Nucleus accumbens (tissue), 56 donors: Measurements from ENCODE around the gene DIP2C.
"Not testable (repeated sequence)": the region's sequence is repeated elsewhere in the genome, so short reads cannot be mapped to it uniquely, and the experiment has no call there.

Experiments used
- DNase-seq, 56 donors: peaks; one replicate each; lab custom pipeline; 2025; lab: John Stamatoyannopoulos, UW

Gene DIP2C

DNA sequence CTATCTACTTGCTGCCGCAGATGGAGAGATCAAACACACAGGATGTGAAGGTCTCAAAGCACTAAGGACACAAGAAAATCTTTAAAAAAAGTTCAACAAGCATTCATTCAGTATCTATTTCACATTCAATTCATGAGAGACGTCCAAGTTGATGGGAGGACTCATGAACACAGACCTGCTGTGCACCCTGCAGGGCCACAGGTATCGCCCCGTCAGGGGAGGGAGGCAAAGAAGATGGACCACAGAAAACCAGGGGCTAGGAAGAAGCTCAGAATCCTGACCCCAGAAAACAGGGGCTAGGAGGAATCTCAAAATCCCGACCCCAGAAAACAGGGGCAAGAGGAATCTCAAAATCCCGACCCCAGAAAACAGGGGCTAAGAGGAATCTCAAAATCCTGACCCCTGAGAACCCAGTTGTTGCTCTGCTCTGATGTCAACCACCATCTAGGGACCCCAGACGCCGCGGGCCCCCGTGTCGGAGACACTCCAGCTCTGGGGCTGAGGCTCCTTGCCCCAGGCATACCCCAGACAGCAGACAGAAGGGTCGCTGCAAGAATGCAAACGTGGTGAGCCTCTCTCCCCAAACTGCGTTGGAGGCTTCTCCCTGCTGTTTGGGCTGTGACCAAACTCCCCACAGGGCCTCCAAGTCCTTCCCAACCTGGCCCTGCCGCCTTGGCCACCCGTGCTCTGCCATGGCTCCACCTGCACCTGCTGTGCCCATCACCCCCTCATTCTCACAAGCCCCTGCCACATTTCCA, 197.6 kb downstream of the DIP2C start:
- DNase-seq: no peak

DNA sequence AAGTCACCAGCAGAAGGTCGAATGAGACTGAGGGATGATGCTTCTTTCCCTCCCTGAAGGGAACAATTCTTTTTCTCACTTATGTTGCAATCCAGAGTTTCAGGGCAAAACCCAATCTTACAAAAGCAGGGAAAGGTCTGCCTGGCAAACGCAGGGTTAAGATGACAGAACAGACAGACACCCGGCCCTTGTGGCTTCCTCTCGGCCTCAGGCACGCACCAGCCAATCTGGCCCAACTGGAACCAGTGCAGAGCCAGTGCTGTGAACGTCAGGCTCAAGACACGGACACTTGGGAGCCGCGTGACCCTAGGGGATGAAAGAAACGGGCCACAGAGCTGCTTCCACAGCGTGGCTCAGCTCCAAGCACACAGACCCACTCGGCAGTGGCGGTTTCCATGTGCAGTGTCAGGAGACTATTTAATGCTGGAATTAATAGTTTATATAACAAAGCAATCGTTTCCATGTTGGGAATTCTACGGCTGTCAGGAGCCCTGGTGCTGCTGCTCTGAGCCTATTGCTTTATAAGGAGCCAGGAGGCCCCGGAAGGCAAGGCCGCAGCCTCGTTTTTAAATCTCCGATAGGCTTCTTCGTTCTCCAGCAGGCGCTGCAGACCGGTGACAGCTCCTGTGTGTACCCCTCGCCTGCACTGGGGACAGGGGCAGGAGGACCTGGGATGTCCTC, 198.4 kb downstream of the DIP2C start:
- peak in 43 of 56 donors; percentile 27 to 82 (median 54) for DNase-seq

DNA sequence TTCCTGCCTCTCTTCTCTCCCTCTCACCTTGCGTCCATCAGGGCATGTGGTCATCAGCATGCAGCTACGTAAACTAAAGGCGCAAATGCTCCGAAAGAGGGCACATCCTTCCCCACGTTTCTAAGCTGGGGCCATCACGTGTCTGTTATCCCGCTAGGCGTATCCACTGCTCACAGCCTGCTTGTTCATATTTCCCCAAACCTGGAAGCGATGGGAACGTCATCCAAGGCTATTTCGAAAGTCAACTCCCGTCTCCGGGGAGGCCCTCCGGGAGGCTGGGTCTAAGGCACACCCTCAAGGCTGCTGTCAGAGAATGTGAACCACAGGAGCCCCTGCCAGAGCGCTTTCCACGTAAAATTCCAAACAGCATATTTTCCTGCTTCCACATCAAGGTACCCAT, 199.2 kb downstream of the DIP2C start:
- no peak for DNase-seq

DNA sequence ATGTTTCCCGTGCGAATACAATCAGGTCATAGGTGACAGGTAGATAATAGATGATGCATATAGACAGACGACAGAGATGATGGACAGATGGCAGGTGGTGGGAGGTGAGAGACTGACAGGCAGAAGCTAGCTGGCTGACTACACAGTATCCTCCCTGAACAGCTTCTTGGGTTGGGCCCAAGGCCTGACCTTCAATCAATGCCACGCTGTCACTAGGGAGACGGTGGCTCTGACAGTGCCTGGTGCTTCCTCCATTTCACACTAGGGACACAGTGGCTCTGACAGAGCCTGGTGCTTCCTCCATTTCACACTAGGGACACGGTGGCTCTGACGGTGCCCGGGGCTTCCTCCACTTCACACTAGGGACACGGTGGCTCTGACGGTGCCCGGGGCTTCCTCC, 200.1 kb downstream of the DIP2C start:
- peak in 1 of 56 donors; percentile 26 for DNase-seq

DNA sequence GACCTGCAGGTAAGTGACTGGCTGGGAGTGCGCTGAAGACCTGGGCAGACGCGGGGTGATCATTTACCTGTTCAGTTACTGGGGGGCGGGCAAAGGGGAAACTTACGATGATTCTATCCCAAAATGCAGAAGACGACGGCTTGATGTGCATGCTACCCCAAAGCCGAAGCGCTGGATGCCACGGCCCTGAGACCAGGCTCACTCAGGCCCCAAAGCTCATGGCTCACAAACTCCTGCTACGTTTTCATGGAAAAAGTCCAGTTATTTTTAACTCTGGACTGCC, 200.6 kb downstream of the DIP2C start:
- no peak for DNase-seq

DNA sequence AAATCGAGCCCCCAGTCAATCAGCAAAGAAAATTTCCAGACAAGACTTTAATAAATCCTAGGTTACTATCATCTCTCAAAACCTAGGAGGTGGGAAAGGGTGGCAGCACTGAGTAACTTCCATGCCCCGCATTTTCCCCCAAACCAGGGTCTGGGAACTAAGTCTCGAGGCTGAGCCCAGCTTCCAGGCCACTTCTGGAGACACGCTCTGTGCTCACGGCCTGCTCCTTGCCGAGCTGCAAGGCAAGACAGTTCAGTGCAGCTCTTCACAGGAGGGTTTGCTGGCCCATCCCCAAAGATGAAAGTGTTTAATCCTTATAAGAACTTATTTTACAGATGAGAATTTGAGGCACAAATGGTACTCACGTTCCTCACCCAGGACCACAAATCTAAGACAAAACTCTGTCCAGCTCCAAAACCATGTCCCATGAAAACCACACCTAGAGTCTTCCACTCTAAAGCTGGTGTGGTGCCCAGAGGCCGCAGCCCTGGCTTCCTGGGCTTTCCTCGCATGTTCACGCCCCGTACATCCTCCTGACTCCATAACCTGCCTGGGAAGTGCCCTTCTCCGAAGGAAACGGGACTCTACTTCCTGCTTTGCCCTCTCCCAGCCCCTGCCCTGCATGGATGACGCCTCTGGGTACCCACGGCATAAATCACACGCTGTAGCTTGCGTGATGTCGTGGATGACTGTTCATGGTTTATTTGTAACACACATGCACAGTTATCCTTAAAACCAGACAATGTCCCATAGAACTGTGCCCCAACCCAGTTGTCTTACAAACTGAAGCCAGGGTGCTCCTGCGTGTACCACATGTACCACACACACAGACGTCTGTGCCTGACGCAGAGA, 201.2 kb downstream of the DIP2C start:
- no peak for DNase-seq

DNA sequence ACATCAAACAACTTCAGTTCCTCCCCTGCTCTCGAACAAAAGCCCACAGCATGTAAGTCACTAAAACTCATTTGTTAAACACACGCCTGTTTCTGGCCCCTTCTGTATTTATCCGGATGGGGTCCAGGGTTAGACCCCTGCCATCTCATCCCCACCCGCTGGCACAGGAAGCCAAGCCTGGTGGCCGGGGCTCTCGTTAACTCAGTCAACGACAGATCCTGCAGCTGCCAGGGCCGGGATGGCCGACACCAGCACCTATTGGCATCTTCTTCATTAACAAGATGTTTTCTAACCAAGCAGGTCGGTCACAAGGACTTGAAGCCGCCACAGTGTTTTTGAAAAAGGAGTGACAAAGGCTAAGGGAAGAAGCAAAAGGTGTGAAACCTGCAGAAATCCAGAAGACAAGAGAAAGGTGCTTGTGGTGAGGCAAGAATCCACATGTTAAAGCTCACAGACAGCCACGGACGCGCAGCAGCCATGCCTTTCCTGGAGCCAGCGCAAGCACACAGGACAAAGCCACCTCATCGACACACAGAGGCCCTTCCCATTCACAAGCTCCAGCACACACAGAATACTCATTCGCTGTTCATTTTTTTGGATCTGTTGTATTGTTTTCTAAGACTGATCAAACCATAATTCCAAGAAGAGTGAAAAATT, 202.7 kb downstream of the DIP2C start:
- DNase-seq: no peak

DNA sequence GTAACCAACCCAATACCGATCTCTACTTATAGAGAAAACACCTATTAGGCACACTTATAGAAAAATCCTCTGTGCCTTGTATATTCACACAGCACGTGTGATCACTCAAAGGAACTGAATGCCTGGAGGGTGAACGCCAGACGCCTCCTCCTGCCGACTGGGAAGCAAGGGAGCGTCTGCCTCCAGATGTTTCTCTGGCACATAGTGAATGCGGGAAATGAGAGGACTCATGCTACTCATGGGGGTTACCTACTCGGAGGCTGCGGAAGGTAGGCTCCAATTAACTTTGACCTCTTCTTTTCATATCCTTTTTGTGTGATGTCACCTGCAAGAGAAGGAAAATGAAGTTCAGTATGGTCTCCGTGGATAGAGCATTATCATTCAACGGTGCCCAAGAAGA, 203.3 kb downstream of the DIP2C start:
- peak in 5 of 56 donors; percentile 25 to 49 (median 30) for DNase-seq

DNA sequence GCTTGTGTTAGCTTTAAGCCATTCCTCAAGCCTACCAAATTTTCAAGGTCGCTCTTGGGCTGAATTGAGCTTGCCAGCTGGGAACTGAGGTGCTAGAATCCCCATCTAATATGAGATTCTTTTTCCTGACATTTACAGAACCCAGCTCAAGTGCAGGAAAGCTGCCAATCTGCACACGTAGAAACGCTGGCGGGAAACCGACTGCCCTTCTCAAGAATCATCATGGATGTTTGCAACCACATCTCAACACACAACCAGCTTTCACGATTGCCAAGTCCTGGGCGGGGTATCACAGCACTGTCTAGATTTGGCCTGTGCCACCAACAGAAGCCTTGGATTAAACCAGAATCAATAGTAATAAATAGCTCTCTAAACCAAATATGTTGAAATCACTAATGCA, 203.7 kb downstream of the DIP2C start:
- no peak for DNase-seq

DNA sequence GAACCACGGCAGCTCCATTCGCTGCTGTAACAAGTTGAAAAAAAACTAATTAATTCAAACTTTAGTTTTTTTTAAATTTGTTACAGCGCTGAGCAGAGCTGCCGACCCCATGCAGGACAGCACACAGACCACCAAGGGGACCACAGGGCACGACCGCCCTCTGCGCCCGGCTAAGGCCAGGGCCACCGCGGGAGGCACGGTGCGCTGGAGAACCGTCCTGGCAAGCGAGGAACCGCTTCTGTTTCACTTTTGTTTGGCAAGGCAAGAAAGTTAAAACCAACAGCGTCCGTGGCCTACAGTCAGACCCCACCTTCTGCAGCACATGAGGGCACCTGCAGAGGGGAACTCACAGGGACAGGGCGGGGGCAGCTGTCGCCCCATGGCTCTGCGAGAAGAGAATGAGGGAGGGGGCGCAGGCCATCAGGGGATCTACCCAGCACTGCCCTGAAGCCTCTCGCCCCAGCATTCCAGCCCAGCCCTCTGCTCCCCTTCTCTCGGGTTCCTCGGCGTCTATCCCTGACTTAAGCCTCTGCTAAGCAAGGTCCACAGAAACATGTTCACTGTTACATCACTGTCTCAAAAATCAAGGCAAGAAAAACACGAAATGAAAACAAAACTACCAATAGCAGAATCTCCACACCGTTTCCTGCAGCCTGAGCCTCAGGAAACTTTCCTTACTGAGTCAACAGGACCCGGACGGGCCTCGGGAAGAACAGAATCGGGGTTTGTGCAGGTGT, 204.4 kb downstream of the DIP2C start:
- no peak for DNase-seq

DNA sequence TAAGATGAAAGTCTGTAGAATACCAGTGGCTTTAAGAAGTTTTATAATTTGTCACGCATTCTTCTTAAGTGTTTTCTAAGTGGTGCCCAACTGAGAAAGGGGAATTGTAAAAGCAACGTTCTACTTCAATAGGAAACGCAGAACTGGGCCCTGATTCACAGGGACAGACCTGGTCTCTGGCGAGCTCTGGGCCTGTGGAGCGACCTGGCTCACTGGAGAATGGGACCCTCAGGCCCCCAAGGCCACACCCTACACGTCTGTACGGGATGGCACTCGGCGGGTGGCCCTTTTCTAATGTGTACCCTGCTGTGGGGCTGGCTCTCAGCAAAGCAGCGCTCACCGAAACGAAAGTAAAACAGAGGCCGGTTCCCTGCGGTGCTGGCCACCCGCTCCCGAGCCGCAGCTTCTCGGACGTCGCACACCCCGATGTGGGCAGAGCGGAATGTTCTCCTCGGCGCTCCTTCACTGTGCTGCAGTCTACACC, 205.0 kb downstream of the DIP2C start:
- peak in 4 of 56 donors; percentile 26 to 57 (median 41) for DNase-seq

DNA sequence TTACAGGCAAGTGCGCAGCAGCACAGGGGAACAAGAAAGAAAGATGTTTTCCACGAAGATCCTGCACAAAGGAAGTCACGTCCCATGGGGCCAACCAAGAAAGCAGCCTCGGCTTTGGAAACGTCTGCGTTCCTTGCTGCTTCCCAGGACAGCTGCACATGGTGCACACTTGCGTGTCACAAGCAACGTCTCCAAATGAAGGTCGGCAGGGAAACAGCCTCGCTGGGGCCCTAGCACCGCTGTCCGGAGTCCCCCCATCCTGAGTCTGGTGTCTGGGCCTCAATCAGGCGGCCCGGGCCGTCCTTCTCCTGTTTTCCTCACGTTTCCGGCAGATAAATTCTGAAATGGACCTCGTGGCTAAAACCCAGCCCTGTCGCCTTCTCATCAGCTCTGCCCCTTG, 206.2 kb downstream of the DIP2C start:
- no peak for DNase-seq

DNA sequence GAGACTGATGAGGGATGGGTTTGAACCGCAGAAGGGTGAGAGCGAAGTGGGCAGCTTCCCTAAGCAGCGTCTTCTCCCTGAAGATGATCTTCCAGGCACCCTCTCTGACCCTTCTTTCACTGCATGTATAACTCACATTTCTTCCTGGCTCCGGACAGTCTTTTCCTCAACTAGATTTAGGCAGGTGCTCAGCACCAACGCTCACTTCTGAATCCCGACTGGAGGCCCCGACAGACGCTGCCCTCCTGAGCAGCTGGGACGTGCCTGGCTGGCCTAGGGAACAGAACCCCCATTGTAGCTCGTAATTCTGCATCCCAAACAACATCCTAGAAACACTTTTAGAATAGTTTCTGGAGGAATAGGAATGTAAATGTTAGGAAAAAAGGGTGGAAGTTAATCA, 206.6 kb downstream of the DIP2C start:
- DNase-seq: no peak

DNA sequence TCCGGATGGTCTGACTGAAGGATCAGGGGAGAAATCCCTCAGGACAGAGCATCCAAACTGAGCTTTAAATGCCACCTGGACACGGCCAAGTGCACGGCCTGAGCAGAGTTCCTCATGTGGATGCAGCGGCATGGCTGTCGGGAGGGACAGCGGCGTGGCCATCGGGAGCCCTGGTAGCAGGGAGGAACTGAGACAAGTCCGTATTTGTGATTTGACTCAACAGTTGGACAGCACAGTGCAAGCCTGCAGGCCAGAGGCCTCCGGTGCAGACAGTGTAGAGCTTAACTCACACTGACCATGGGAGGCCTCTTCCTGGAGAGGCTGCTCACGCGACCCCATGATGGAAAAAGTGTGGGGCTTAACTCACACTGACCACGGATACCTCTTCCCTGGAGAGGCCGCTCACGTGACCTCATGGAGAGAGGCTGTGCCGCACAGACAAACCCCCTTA, 207.4 kb downstream of the DIP2C start:
- no peak for DNase-seq

DNA sequence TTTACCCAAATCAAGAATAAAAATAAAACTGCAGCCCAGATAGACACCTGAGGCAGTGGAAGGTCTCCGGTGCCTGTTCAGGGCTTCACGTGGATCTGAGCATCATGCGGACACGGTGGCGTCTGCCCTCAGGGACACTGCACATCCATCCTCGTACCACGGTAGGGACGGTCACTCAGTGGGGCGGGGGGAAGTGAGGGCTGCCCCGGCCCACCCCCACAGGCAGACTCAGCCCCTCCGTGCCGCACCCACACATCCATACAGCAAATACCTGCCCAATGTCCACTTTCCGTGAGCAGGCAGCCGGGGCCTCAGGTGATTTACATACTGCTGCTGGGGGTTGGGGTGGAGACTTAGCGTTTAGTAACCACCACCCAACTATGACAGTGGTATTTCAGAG, 207.8 kb downstream of the DIP2C start:
- no peak for DNase-seq

DNA sequence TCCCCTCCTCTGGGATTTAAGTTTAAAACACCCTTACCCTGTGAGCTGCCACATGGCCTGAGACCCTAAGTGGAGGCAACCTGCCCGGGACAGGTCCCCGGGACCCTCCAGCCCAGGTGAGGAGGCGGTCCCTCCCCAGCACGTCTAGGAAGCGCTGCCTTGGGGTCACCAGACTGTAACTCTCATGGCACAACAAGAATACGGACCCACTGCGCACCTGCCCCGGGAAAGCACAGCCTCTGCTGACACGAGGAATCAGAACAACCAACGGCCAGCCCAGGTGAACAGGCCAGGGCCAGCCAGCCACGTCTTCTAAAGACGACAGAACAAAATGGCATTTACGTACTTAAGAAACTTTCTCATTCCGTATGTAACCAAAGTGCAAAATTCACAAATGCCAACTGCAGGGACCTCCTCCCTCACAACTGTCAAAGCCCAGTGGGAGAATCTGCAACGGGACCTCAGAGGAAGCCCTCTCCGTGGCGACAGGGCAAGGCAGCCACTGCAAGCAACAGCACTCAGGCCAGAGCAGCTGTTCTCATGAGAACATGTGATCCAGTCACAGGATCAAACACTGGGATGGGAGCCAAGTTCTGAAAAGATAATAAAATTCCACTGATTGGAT, 208.4 kb downstream of the DIP2C start:
- DNase-seq: peak in 16 of 56 donors; percentile 29 to 51 (median 38)

DNA sequence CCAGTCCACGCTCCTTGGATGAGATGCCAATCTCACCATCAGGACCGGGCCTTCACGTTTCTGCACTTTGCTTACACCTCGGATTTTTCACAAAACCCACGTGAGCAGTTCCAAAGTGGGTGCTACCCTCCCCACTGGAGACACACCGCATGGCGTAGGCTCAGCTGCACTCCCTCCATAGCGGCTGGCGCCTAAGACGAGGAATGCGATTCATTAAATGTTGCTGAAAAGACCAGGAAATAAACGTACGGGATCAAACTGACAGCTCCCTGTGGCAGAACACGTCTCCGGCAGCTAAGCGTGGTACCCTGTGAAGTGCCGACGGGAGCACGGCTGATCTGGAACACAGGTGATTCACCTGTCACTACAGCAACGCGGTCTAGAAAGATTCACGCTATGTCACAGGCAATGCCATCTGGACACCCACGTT, 209.0 kb downstream of the DIP2C start:
- DNase-seq: peak in 22 of 56 donors; percentile 29 to 81 (median 58)

DNA sequence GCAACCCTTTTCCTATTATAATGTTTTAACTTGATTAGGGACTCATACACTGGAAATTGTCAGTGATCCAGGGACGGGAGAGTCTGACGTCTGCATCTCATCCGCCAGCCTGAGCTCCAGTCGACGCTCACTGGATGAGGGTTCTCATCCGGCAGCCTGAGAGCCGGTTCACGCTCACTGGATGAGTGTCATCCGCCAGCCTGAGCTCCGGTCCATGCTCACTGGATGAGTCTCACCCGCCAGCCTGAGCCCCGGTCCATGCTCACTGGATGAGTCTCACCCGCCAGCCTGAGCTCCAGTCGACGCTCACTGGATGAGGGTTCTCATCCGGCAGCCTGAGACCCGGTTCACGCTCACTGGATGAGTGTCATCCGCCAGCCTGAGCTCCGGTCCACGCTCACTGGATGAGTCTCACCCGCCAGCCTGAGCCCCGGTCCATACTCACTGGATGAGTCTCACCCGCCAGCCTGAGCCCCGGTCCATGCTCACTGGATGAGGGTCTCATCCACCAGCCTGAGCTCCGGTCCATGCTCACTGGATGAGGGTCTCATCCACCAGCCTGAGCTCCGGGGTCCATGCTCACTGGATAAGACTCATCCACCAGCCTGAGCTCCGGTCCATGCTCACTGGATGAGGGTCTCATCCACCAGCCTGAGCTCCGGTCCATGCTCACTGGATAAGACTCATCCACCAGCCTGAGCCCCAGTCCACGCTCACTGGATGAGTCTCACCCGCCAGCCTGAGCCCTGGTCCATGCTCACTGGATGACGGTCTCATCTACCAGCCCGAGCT, 209.6 kb downstream of the DIP2C start:
- DNase-seq: not testable (repeated sequence)
